NOMO-1 treated with dmso at 0.1 percent for 144 hours (cell line): ENCODE measurements around the gene ACTL9.
"Not testable (repeated sequence)": the region's sequence is repeated elsewhere in the genome, so short reads cannot be mapped to it uniquely, and the experiment has no call there.

Experiments
- DNase-seq: peaks from one replicate; lab custom pipeline; 2025; ENCODE audit not compliant: unreplicated experiment; lab: John Stamatoyannopoulos, UW

Gene ACTL9

GRCh38 chr19:8698433-8699063 lies at the start of gene ACTL9:
TSS of gene ACTL9 (minus strand) at chr19:8698795. CDS start at chr19:8698701, 94 bp downstream.
- no peak for DNase-seq

GRCh38 chr19:8739291-8740065 lies 40.9 kb upstream of the ACTL9 start:
- DNase-seq = not testable (repeated sequence)

GRCh38 chr19:8738377-8738776 lies 39.8 kb upstream of the ACTL9 start:
- no peak for DNase-seq

GRCh38 chr19:8731428-8732169 lies 33.0 kb upstream of the ACTL9 start:
- DNase-seq = no peak

- no peak for DNase-seq
These were observed 25.7 kb upstream of the ACTL9 start for GRCh38 chr19:8724276-8724675.

- no peak for DNase-seq
These were observed 23.4 kb upstream of the ACTL9 start for GRCh38 chr19:8722032-8722431.

GRCh38 chr19:8721334-8721733 lies 22.7 kb upstream of the ACTL9 start, which contains the start of gene OR2Z1:
TSS of gene OR2Z1 (plus strand) at chr19:8721634. CDS start at chr19:8731029, 9,395 bp downstream.
- DNase-seq = no peak

- not testable (repeated sequence) for DNase-seq
These were observed 11.7 kb upstream of the ACTL9 start for GRCh38 chr19:8710337-8710736.

GRCh38 chr19:8705742-8706141 lies 7.1 kb upstream of the ACTL9 start:
- no peak for DNase-seq

GRCh38 chr19:8705304-8705703 lies 6.7 kb upstream of the ACTL9 start:
- DNase-seq = not testable (repeated sequence)

- DNase-seq = no peak
These were observed 4.6 kb upstream of the ACTL9 start for GRCh38 chr19:8703223-8703622.

- DNase-seq = no peak
These were observed 3.8 kb upstream of the ACTL9 start for GRCh38 chr19:8702350-8702749.

- no peak for DNase-seq
These were observed 2.4 kb upstream of the ACTL9 start for GRCh38 chr19:8700956-8701355.

GRCh38 chr19:8699908-8700307 lies 1.3 kb upstream of the ACTL9 start:
- DNase-seq = no peak

GRCh38 chr19:8697671-8698432 lies 743 bp downstream of the ACTL9 start:
- no peak for DNase-seq

GRCh38 chr19:8696993-8697392 lies 1.6 kb downstream of the ACTL9 start:
- no peak for DNase-seq

- DNase-seq = no peak
These were observed 2.7 kb downstream of the ACTL9 start for GRCh38 chr19:8695911-8696310.

- no peak for DNase-seq
These were observed 3.1 kb downstream of the ACTL9 start for GRCh38 chr19:8695501-8695900.

- DNase-seq = no peak
These were observed 7.6 kb downstream of the ACTL9 start for GRCh38 chr19:8690753-8691539.

- no peak for DNase-seq
These were observed 9.7 kb downstream of the ACTL9 start for GRCh38 chr19:8688930-8689329.
